PFSK-1 (cell line): Measurements from ENCODE around the gene MYO1E.

Experiments
- FOXP2 ChIP-seq: optimal IDR thresholded peaks from 2 replicates; pipeline ENCODE3; 2011; ENCODE audit warnings: borderline replicate concordance, control low read depth, inconsistent platforms; ENCODE audit not compliant: insufficient read depth; ENCODE audit errors: extremely low read length, extremely low read depth
- POLR2AphosphoS5 ChIP-seq: IDR thresholded peaks from 2 replicates; pipeline ENCODE4 v1.6.1; 2012; ENCODE audit warnings: low read depth, mild to moderate bottlenecking, control low read depth, low read length, moderate library complexity
- REST ChIP-seq, 2 experiments: IDR thresholded peaks; 2 replicates each; pipeline versions ENCODE4 v1.6.1 to v1.8.0; 2011 to 2012; ENCODE audit warnings: low read depth in 2 of 2, low read length in 2 of 2, control low read depth in 1 of 2, inconsistent platforms in 1 of 2, mild to moderate bottlenecking in 1 of 2, moderate library complexity in 1 of 2; ENCODE audit not compliant: insufficient read depth in 1 of 2
- SIN3A ChIP-seq: IDR thresholded peaks from 2 replicates; pipeline ENCODE4 v1.6.1; 2012; ENCODE audit warnings: mild to moderate bottlenecking, low read length, moderate library complexity, borderline replicate concordance; ENCODE audit not compliant: insufficient read depth
- TAF1 ChIP-seq: IDR thresholded peaks from 2 replicates; pipeline ENCODE4 v1.6.1; 2012; ENCODE audit warnings: low read length, control low read depth, borderline replicate concordance; ENCODE audit not compliant: insufficient read depth

Gene MYO1E

GRCh38 chr15:59329570-59330350, 42.9 kb downstream of the MYO1E start:
- TF ChIP-seq FOXP2 (no peak), POLR2AphosphoS5 (no peak), TAF1 (no peak), REST (IDR thresholded peaks at IDR 0.05; ENCODE audit: insufficient read depth in 1 of 2, low read depth in 2 of 2, low read length in 2 of 2) (no peak), SIN3A (no peak)

- no peak for TF ChIP-seq REST (IDR thresholded peaks at IDR 0.05; ENCODE audit: insufficient read depth in 1 of 2, low read depth in 2 of 2, low read length in 2 of 2)
- TF ChIP-seq SIN3A = no peak
- TF ChIP-seq POLR2AphosphoS5 = no peak
- TF ChIP-seq TAF1 = no peak
- no peak for TF ChIP-seq FOXP2
Observed at GRCh38 chr15:59329091-59329490, 43.6 kb downstream of the MYO1E start.

- TF ChIP-seq REST (IDR thresholded peaks at IDR 0.05; ENCODE audit: insufficient read depth in 1 of 2, low read depth in 2 of 2, low read length in 2 of 2) (no peak), FOXP2 (no peak), TAF1 (no peak), SIN3A (no peak), POLR2AphosphoS5 (no peak)
Observed at GRCh38 chr15:59327942-59328341, 44.7 kb downstream of the MYO1E start.

GRCh38 chr15:59326856-59327255, 45.8 kb downstream of the MYO1E start:
- no peak for TF ChIP-seq POLR2AphosphoS5
- TF ChIP-seq FOXP2 = no peak
- TF ChIP-seq SIN3A = no peak
- TF ChIP-seq REST (IDR thresholded peaks at IDR 0.05; ENCODE audit: insufficient read depth in 1 of 2, low read depth in 2 of 2, low read length in 2 of 2) = no peak
- no peak for TF ChIP-seq TAF1
